Measurements from ENCODE around the gene LIN7A.

DNA sequence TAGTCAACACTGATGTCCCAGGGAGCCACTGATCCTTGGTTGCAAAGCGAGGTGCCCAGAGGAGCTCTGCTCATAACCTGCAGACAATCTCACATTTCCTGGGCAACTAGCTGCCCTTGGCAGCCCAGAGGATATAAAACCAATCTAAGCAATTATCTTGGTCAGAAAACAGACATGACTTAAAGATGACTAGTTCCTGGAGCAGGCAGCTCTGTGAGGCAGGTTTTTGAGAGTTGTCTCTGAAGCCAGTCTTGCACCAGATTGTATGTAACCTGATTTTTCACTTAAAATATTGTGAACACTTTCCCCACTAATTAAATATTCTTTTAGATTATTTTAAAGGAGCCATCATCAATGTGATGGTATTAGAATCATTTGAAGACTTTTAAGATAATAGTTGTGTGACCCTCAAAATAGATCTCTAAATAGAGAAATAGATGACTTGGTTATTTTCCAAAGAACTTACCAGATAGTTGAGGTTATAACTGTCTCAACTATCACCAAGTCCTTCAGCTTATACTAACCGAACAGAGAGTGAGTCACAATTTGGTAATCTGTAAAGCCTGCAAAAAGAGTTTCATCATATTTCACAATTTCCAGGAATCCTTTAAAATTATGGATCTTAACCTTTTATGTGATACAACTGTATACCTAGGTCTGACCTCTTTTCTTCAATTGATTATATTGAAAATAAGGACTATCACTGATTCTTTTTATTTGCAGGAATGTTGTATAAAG, 75.9 kb downstream of the LIN7A start:
- TF ChIP-seq, protein P1, sequence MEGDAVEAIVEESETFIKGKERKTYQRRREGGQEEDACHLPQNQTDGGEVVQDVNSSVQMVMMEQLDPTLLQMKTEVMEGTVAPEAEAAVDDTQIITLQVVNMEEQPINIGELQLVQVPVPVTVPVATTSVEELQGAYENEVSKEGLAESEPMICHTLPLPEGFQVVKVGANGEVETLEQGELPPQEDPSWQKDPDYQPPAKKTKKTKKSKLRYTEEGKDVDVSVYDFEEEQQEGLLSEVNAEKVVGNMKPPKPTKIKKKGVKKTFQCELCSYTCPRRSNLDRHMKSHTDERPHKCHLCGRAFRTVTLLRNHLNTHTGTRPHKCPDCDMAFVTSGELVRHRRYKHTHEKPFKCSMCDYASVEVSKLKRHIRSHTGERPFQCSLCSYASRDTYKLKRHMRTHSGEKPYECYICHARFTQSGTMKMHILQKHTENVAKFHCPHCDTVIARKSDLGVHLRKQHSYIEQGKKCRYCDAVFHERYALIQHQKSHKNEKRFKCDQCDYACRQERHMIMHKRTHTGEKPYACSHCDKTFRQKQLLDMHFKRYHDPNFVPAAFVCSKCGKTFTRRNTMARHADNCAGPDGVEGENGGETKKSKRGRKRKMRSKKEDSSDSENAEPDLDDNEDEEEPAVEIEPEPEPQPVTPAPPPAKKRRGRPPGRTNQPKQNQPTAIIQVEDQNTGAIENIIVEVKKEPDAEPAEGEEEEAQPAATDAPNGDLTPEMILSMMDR (IDR thresholded peaks at IDR 0.05): no peak
- TF ChIP-seq POLR2A (IDR thresholded peaks at IDR 0.05): no peak
- no peak for TF ChIP-seq EP300 (IDR thresholded peaks at IDR 0.05; ENCODE audit: low read depth)

All from transverse colon (tissue), 3 donors.